K562 (cell line): ENCODE measurements around the gene KBTBD4.

Experiments
- CC2D1A ChIP-seq: fragments of 450-650 bp; IDR thresholded peaks from 2 replicates; pipeline ENCODE4 v1.6.1; 2017; ENCODE audit warnings: mild to moderate bottlenecking
- MYC ChIP-seq, 2 experiments: fragments of 250-450 bp in 1 of 2; sonication (Bioruptor Pico) in 1 of 2; IDR thresholded peaks; 2 replicates each; pipeline versions ENCODE4 v1.5.1 to v1.6.1; 2012 to 2021; ENCODE audit warnings: low read depth in 2 of 2, borderline replicate concordance in 1 of 2, improper control_type of control experiment in 1 of 2, low read length in 1 of 2, mild to moderate bottlenecking in 1 of 2, moderate library complexity in 1 of 2
- STAT6 ChIP-seq: sonication (generic); formaldehyde crosslinking; IDR thresholded peaks from 2 replicates; pipeline ENCODE4 v1.8.1; 2023; ENCODE audit warnings: mild to moderate bottlenecking, missing genetic modification reagents
- TCF7L2 ChIP-seq: fragments of 150-350 bp; IDR thresholded peaks from 2 replicates; pipeline ENCODE4 v1.6.1; 2016; ENCODE audit warnings: low read depth, mild to moderate bottlenecking, low read length, moderate library complexity
- ZNF197 ChIP-seq: fragments of 200-800 bp; sonication (Bioruptor generic); IDR thresholded peaks from 2 replicates; pipeline ENCODE4 v1.6.1; 2016; ENCODE audit warnings: low read depth, missing genetic modification characterization, missing compliant biosample characterization
- ZNF347 ChIP-seq: fragments of 450-650 bp; formaldehyde crosslinking; IDR thresholded peaks from 2 replicates; pipeline ENCODE4 v1.4.0; 2020; ENCODE audit warnings: low read depth, mild to moderate bottlenecking, moderate library complexity
- ZNF707 ChIP-seq: fragments of 250-450 bp; sonication (Bioruptor Pico); conservative IDR thresholded peaks from 2 replicates; pipeline ENCODE4 v1.8.0; 2022; ENCODE audit warnings: inconsistent platforms, mild to moderate bottlenecking, moderate library complexity
- TF ChIP-seq, protein P1 (sequence below): sonication (generic); formaldehyde crosslinking; IDR thresholded peaks from 2 replicates; pipeline ENCODE4 v1.8.1; 2023; ENCODE audit warnings: mild to moderate bottlenecking, missing genetic modification reagents

DNA sequence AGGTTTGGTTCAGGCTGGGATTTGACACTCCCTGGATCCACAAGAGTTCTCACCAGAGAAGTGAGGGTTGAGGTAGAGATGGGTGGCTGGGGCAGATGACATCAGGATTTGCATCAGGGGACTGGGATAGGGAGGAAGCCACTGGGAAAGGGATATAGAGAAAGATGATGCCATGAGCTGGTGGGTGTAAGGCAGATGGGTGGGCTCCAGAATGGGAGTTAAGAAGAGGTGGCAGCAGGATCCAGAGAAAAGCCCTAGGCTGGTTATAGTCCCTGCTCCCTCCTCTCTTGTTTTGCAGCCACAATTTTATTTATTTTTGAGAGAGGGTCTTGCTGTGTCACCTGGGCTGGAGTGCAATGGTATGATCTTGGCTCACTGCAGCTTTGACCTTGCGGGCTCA lies 17.2 kb upstream of the KBTBD4 start:
- no peak for TF ChIP-seq ZNF197 (CRISPR knock-in tag)
- no peak for TF ChIP-seq STAT6 (CRISPR knock-in tag)
- no peak for TF ChIP-seq ZNF347 (CRISPR knock-in tag)
- no peak for TF ChIP-seq MYC (IDR thresholded peaks at IDR 0.05; ENCODE audit: low read depth, low read length)
- TF ChIP-seq MYC (CRISPR knock-in tag; IDR thresholded peaks at IDR 0.05; ENCODE audit: borderline replicate concordance, low read depth) = no peak
- TF ChIP-seq ZNF707 (CRISPR knock-in tag) = no peak
- TF ChIP-seq CC2D1A = no peak
- TF ChIP-seq TCF7L2 = no peak
- TF ChIP-seq, protein P1, sequence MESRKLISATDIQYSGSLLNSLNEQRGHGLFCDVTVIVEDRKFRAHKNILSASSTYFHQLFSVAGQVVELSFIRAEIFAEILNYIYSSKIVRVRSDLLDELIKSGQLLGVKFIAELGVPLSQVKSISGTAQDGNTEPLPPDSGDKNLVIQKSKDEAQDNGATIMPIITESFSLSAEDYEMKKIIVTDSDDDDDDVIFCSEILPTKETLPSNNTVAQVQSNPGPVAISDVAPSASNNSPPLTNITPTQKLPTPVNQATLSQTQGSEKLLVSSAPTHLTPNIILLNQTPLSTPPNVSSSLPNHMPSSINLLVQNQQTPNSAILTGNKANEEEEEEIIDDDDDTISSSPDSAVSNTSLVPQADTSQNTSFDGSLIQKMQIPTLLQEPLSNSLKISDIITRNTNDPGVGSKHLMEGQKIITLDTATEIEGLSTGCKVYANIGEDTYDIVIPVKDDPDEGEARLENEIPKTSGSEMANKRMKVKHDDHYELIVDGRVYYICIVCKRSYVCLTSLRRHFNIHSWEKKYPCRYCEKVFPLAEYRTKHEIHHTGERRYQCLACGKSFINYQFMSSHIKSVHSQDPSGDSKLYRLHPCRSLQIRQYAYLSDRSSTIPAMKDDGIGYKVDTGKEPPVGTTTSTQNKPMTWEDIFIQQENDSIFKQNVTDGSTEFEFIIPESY (CRISPR knock-in tag) = no peak
